ENCODE data around the gene SH3BP4.

DNA sequence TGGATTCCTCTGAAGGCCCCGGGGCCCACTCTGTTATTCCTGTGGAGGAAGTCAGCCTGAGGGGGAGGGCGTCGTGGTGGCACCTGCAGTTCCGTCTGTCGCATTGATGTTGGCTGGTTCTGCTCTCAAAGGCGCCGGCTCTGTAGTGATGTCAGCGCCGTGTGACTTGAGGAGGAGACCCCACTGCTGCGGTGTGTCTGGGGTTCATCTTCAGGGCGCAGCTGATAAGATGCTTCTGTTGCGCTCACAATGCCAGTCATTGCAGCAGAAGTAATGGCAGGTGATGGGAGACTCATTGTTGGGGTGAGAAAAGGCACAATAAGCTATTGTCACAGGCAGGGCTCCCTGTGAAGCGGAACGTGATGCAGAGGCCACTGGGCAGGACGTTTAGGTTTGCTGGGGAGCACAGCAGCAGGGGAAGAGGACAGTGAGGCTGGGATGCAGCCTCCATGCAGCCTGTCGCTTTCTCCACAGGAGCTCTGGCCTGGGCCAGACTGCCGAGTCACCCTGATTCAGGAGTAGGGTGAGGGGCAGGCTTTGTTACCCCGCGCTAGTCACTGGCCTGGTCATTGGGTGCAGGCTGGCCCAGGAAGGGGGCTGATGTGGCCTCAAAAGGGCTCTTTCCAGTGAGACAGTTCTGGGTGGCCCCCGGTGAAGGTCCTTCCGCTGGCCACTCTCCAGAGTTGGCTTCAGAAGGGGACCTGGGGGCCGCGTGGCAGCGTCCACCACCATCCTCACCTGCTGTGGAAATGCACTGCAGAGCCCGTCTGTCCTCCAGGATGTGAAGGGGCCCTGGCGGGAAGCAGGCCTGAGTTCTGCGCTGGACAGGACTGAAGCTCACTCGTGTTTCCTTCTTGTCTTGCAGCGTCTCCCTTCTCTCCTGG, 42.9 kb downstream of the SH3BP4 start:
- TF ChIP-seq TAF1 (IDR thresholded peaks at IDR 0.05; ENCODE audit: borderline replicate concordance, insufficient read depth, low read length), result no peak
- TF ChIP-seq, protein P1, sequence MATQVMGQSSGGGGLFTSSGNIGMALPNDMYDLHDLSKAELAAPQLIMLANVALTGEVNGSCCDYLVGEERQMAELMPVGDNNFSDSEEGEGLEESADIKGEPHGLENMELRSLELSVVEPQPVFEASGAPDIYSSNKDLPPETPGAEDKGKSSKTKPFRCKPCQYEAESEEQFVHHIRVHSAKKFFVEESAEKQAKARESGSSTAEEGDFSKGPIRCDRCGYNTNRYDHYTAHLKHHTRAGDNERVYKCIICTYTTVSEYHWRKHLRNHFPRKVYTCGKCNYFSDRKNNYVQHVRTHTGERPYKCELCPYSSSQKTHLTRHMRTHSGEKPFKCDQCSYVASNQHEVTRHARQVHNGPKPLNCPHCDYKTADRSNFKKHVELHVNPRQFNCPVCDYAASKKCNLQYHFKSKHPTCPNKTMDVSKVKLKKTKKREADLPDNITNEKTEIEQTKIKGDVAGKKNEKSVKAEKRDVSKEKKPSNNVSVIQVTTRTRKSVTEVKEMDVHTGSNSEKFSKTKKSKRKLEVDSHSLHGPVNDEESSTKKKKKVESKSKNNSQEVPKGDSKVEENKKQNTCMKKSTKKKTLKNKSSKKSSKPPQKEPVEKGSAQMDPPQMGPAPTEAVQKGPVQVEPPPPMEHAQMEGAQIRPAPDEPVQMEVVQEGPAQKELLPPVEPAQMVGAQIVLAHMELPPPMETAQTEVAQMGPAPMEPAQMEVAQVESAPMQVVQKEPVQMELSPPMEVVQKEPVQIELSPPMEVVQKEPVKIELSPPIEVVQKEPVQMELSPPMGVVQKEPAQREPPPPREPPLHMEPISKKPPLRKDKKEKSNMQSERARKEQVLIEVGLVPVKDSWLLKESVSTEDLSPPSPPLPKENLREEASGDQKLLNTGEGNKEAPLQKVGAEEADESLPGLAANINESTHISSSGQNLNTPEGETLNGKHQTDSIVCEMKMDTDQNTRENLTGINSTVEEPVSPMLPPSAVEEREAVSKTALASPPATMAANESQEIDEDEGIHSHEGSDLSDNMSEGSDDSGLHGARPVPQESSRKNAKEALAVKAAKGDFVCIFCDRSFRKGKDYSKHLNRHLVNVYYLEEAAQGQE (IDR thresholded peaks at IDR 0.05; ENCODE audit: insufficient read depth in 1 of 2, low read depth in 2 of 2, low read length in 2 of 2), result no peak
